Tibial nerve (tissue), 4 donors: Measurements from ENCODE around the gene GDF9.

ENCODE experiments used
- EP300 ChIP-seq, 2 donors: sonication (generic); formaldehyde crosslinking; IDR thresholded peaks; one replicate each; pipeline ENCODE4 v1.6.1; 2017; ENCODE audit warnings: antibody characterized with exemption in 2 of 2, mild to moderate bottlenecking in 1 of 2
- POLR2A ChIP-seq, 2 donors: fragments of 450-650 bp; IDR thresholded peaks; one replicate each; pipeline ENCODE4 v1.6.1; 2017; ENCODE audit warnings: antibody characterized with exemption in 2 of 2, mild to moderate bottlenecking in 2 of 2, moderate library complexity in 2 of 2
- TF ChIP-seq, protein P1 (sequence below), 5 experiments: fragments of 200-600 bp in 3 of 5; fragments of 450-650 bp in 2 of 5; sonication (generic) in 3 of 5; IDR thresholded peaks; one replicate each; pipeline ENCODE4 v1.5.1; 2016 to 2019; ENCODE audit warnings: antibody characterized with exemption in 5 of 5, mild to moderate bottlenecking in 3 of 5, moderate library complexity in 2 of 5

GRCh38 chr5:132884548-132884947 lies 18.3 kb upstream of the GDF9 start:
- TF ChIP-seq, protein P1, sequence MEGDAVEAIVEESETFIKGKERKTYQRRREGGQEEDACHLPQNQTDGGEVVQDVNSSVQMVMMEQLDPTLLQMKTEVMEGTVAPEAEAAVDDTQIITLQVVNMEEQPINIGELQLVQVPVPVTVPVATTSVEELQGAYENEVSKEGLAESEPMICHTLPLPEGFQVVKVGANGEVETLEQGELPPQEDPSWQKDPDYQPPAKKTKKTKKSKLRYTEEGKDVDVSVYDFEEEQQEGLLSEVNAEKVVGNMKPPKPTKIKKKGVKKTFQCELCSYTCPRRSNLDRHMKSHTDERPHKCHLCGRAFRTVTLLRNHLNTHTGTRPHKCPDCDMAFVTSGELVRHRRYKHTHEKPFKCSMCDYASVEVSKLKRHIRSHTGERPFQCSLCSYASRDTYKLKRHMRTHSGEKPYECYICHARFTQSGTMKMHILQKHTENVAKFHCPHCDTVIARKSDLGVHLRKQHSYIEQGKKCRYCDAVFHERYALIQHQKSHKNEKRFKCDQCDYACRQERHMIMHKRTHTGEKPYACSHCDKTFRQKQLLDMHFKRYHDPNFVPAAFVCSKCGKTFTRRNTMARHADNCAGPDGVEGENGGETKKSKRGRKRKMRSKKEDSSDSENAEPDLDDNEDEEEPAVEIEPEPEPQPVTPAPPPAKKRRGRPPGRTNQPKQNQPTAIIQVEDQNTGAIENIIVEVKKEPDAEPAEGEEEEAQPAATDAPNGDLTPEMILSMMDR (IDR thresholded peaks at IDR 0.05), result no peak
- TF ChIP-seq EP300 (IDR thresholded peaks at IDR 0.05) (no peak), POLR2A (IDR thresholded peaks at IDR 0.05) (no peak)
